Left lung (tissue), 10 donors: ENCODE results near the gene PHEX. TPM values are rescaled to one million over a fixed set of nuclear protein-coding genes. Genes with fewer than 3 reads are reported as not detected.

Source experiments
- ATAC-seq: fragments of 200-7000 bp; cut with Tn5 transposase; one replicate; pipeline ENCODE4 v1.9.1; 2020; ENCODE audit warnings: moderate library complexity
- DNase-seq, 4 donors: peaks; one replicate each; pipeline ENCODE4 v3.0.0-alpha.2; 2013 to 2020
- H3K27ac ChIP-seq, 2 donors: fragments of 200-600 bp; sonication (generic) in 1 of 2; one replicate each; pipeline versions ENCODE4 v1.5.0 to v1.8.0; 2020 to 2021
- H3K27me3 ChIP-seq, 2 donors: fragments of 200-600 bp; sonication (generic) in 1 of 2; one replicate each; pipeline versions ENCODE4 v1.5.0 to v1.8.0; 2020 to 2021
- H3K36me3 ChIP-seq, 2 donors: fragments of 200-600 bp; sonication (generic) in 1 of 2; one replicate each; pipeline versions ENCODE4 v1.5.0 to v1.8.0; 2020 to 2021
- H3K4me1 ChIP-seq, 2 donors: fragments of 200-600 bp; one replicate each; pipeline ENCODE4 v1.8.0; 2021
- H3K4me3 ChIP-seq, 2 donors: fragments of 200-600 bp; sonication (generic) in 1 of 2; one replicate each; pipeline versions ENCODE4 v1.5.0 to v1.8.0; 2020 to 2021; ENCODE audit warnings: mild to moderate bottlenecking in 1 of 2
- H3K9me3 ChIP-seq, 2 donors: fragments of 200-600 bp; sonication (generic) in 1 of 2; one replicate each; pipeline versions ENCODE4 v1.5.0 to v1.8.0; 2020 to 2021
- intact Hi-C, 2 donors: fragments of 100-400 bp; cut with DNase I; formaldehyde crosslinking; loops; one replicate each; pipeline versions ENCODE4 v1.11.2 to v1.14.2; 2022
- polyA plus RNA-seq, 6 donors: library from polyadenylated mRNA; unstranded; fragments of 120-200 nt; gene quantifications; one replicate each; pipeline ENCODE4 v1.2.1, GENCODE V29; 2013; ENCODE audit not compliant: insufficient read length in 6 of 6
- total RNA-seq, 2 donors: library from RNA; stranded (reverse); fragmentation: NEBNext Ultra II Directional; extraction: Animal tissue kit (Norgen Biotek cat#: 25700); gene quantifications; one replicate each; pipeline ENCODE4 v1.2.1, GENCODE V29; 2021
- TF ChIP-seq, protein P1 (sequence below), 2 donors: fragments of 200-600 bp; sonication (generic) in 1 of 2; IDR thresholded peaks; one replicate each; pipeline versions ENCODE4 v1.5.0 to v1.8.0; 2021; ENCODE audit warnings: antibody characterized with exemption in 2 of 2
- donor health status: DM: no; HTN: yes; CAD: no.
- donor health status: DM: no; HTN: no; CAD: no.

The PHEX gene
- total and polyA plus RNA-seq, 8 donors: 4.2 to 21.6 (median 8.5) TPM

DNA sequence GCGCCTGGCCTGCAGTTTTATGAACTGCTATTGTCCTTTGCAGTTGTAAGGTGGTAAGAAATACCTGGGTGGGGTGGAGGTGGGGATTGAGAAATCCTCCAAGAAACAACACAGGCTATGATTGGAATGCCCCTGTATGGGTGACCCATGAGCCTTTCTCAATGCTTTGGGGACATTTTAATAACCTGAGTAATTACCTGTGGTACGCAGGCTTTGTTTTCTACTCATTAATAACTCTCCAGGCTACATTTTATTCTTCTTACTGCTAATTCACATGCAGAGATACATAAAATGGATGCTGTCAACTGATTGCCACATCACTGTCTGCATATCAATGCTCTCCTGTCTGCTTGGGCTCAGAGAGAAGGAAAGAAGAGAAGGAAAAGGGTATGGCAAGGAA lies 41.8 kb downstream of the PHEX start:
- intact Hi-C loops: no loop called here
- Histone ChIP-seq H3K4me3 (no peak overlapping the region), H3K27me3 (no peaks in the 10 kb centered on the region), H3K27ac (no peak overlapping the region), H3K4me1 (no peaks in the 10 kb centered on the region), H3K9me3 (no peaks in the 10 kb centered on the region), H3K36me3 (no peaks in the 10 kb centered on the region)
- TF ChIP-seq, protein P1, sequence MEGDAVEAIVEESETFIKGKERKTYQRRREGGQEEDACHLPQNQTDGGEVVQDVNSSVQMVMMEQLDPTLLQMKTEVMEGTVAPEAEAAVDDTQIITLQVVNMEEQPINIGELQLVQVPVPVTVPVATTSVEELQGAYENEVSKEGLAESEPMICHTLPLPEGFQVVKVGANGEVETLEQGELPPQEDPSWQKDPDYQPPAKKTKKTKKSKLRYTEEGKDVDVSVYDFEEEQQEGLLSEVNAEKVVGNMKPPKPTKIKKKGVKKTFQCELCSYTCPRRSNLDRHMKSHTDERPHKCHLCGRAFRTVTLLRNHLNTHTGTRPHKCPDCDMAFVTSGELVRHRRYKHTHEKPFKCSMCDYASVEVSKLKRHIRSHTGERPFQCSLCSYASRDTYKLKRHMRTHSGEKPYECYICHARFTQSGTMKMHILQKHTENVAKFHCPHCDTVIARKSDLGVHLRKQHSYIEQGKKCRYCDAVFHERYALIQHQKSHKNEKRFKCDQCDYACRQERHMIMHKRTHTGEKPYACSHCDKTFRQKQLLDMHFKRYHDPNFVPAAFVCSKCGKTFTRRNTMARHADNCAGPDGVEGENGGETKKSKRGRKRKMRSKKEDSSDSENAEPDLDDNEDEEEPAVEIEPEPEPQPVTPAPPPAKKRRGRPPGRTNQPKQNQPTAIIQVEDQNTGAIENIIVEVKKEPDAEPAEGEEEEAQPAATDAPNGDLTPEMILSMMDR (IDR thresholded peaks at IDR 0.05): no peak
- DNase-seq (no peak), ATAC-seq (no peak)

DNA sequence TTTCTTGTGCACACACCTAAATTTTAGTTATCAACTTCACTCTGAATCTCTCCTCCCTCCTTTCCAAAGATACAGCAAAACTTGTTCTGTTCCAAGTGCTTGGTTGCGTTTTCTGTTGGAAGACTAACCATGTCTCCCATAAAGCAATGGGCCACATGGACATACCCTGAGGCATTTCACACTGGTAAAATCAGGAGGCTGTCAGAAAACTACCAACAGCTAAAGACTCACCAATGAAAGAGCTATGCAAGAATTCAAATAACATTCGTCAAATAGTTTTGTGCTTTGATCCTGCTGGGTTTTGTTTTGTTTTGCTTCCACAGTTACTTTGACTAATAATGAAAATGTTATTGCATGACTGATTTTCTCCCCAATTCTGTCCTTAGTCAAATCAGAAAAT lies 46.0 kb downstream of the PHEX start:
- Histone ChIP-seq H3K4me3 (no peak overlapping the region), H3K9me3 (no peaks in the 10 kb centered on the region), H3K36me3 (no peaks in the 10 kb centered on the region), H3K27me3 (no peaks in the 10 kb centered on the region), H3K4me1 (no peaks in the 10 kb centered on the region), H3K27ac (no peak overlapping the region)
- intact Hi-C loops: no loop called here
- ATAC-seq (no peak), DNase-seq (no peak)
- TF ChIP-seq, protein P1 (IDR thresholded peaks at IDR 0.05): no peak

DNA sequence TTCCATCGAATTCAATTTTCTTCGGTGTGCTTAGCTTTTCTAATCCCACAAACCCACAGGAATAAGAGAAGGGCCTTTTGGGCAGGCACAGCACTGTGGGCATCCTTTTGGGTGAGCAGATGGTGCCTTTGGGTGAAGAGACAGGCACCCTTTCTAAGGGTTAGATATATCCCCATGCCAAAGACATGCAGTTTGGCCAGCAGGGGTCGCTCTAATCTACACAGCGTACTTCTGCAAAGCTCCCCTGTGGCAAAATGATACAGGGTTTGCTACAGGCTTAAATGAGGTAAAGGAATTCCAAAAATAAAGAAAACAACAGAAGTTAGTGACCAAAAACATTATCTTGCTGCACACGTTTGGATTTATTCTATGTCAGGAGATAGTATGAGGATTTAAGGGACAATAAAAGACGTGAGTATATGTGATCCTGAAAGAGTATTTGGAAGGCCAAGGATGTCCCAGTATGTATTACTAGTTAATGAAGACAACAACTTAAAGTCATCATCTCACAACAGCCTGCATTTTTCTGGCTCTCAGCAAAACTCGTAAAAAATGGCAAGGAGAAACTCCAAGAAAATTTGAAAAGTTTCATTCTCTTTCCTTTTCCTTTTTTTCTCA lies 49.5 kb downstream of the PHEX start:
- H3K27me3 ChIP-seq: no peaks in the 10 kb centered on the region
- intact Hi-C loops: no loop called here
- DNase-seq (peak in 1 of 4 donors; percentile 53), ATAC-seq (peak; percentile 82)
- H3K4me3 ChIP-seq: no peak overlapping the region
- H3K27ac ChIP-seq: no peak overlapping the region
- TF ChIP-seq, protein P1 (IDR thresholded peaks at IDR 0.05): peak; percentile 52 to 60
- H3K36me3 ChIP-seq: no peaks in the 10 kb centered on the region
- no peaks in the 10 kb centered on the region for H3K4me1 ChIP-seq
- no peaks in the 10 kb centered on the region for H3K9me3 ChIP-seq

DNA sequence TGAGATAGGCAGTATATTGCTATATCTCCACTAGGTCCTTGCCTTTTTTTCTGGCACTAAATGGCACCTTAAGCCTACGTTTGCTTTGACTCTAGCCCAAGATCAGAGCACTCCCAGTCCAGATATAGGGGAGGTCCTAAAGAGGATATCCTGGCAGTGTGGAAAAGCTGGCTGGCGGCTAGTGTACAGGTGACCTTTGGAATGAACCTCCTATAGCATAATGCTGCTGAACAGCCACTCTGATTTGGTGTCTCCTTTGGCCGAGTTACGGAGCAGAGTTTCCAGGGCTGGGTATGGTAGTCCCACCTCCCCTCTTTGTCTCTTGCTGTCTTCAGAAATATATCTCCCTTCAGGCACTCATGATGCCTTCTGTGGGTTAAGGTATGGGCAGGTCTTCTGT lies 53.9 kb downstream of the PHEX start:
- Histone ChIP-seq H3K4me1 (no peaks in the 10 kb centered on the region), H3K27ac (no peak overlapping the region), H3K4me3 (no peak overlapping the region), H3K9me3 (no peaks in the 10 kb centered on the region), H3K36me3 (no peaks in the 10 kb centered on the region), H3K27me3 (no peaks in the 10 kb centered on the region)
- TF ChIP-seq, protein P1 (IDR thresholded peaks at IDR 0.05): no peak
- DNase-seq (no peak), ATAC-seq (no peak)
- intact Hi-C loops: no loop called here

- H3K27ac ChIP-seq: no peak overlapping the region
- ATAC-seq (no peak), DNase-seq (no peak)
- H3K36me3 ChIP-seq: no peaks in the 10 kb centered on the region
- no peak overlapping the region for H3K4me3 ChIP-seq
- H3K4me1 ChIP-seq: no peaks in the 10 kb centered on the region
- H3K27me3 ChIP-seq: no peaks in the 10 kb centered on the region
- TF ChIP-seq, protein P1 (IDR thresholded peaks at IDR 0.05): no peak
- no peaks in the 10 kb centered on the region for H3K9me3 ChIP-seq
- intact Hi-C loops: no loop called here
These were observed 55.0 kb downstream of the PHEX start for GRCh38 chrX:22087011-22087557.
